Diencephalon (tissue), 1 donor: ENCODE results near the gene ADAMTSL5. TPM values are rescaled to one million over a fixed set of nuclear protein-coding genes. Genes with fewer than 3 reads are reported as not detected.

Experiments
- total RNA-seq: library from RNA; depleted of rRNA; stranded (reverse); fragments of >200 nt; gene quantifications from one replicate; pipeline ENCODE4 v1.2.3, GENCODE V29; 2014

ADAMTSL5 gene, protein sequence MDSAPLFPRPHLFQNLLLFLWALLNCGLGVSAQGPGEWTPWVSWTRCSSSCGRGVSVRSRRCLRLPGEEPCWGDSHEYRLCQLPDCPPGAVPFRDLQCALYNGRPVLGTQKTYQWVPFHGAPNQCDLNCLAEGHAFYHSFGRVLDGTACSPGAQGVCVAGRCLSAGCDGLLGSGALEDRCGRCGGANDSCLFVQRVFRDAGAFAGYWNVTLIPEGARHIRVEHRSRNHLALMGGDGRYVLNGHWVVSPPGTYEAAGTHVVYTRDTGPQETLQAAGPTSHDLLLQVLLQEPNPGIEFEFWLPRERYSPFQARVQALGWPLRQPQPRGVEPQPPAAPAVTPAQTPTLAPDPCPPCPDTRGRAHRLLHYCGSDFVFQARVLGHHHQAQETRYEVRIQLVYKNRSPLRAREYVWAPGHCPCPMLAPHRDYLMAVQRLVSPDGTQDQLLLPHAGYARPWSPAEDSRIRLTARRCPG
- not detected for total RNA-seq

DNA sequence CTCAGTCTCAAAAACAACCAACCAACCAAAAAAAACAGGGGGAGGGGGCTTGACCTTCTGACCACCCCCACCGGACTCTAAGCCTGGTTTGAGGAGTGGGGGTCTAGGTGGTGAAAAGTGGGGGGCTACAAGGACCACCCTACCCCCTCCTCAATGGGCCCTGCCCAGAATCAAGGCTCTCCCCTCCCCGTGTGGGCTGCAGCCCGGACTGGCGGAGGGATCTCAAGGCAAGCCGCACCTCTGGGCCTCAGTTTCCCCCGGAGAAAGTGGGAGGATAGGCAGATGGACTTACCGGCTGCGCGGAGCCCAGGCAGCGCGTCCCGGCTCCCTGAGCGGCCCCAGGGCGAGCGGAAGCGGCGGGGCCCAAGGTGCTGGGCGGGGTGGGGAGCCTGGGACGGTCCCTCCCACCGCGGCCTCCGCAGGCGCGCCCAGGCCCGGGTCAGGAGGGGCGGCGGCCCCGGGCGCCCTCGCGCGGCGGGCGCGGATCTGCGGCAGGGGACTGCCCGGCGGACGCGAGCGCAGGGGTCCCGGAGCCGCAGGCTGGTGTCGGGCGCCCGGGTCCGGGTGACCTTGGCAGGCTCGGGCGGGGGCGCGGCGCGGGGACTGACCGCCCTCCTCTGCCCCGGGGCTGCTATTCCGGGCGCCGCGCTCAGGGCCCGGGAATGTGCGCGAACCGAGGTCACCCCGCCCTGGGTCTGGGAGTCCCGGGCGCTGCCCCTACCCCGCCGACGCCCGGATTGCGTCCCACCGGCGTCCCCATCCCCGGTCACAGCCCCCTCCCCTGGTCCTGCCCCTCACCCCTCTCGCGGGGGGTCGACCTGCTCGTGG, at the start of gene ADAMTSL5:
Gene ADAMTSL5, minus strand, starts transcription at position 349 of the 828 bp plus-strand sequence. CDS start 2,076 bp downstream, outside the sequence.

GRCh38 chr19:1523412-1524286, 10.8 kb upstream of the ADAMTSL5 start, which contains the start of gene PLK5:
Gene PLK5 (plus strand): TSS chr19:1524077. CDS start chr19:1526997, 2,920 bp downstream.

DNA sequence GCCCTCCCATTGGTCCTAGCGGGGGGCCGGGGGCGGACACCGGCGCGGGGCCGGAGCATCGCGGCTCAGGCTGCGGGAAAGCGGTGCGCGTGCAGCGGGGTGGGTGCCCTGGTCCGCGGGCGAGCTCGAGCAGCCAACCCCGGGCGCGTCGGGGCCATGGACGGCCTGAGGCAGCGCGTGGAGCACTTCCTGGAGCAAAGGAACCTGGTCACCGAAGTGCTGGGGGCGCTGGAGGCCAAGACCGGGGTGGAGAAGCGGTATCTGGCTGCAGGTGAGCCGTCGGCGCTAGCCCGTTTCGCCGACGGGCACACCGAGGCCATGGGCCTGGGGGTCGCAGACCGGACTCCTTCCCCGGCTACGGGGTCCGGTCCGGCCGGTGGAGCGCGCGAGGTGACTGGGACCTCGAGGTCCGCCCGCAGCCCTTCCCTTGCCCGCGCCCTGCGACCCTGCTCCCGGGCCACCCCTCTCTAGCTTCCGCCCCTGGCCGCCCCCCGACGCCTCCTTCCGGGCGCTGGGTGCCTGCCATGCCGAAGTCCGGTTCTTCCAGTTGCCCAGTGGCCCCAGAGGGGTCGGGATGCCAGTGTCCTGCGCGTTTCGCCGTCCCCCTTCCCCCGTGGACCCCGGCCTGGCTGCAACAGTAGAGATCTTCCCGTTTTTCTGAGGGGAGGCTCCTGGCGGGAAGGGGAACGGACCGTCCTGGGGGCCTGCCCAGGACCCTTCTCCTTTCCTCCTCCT, 21.5 kb downstream of the ADAMTSL5 start, which contains the start of gene REEP6:
Gene REEP6, plus strand, starts transcription at position 68 of the 735 bp plus-strand sequence. Its CDS starts 89 bp downstream, at position 157.

GRCh38 chr19:1490311-1491113, 22.3 kb downstream of the ADAMTSL5 start, which contains the start of gene PCSK4:
Gene PCSK4 (minus strand): TSS chr19:1490350. CDS start chr19:1490346, 4 bp downstream.

DNA sequence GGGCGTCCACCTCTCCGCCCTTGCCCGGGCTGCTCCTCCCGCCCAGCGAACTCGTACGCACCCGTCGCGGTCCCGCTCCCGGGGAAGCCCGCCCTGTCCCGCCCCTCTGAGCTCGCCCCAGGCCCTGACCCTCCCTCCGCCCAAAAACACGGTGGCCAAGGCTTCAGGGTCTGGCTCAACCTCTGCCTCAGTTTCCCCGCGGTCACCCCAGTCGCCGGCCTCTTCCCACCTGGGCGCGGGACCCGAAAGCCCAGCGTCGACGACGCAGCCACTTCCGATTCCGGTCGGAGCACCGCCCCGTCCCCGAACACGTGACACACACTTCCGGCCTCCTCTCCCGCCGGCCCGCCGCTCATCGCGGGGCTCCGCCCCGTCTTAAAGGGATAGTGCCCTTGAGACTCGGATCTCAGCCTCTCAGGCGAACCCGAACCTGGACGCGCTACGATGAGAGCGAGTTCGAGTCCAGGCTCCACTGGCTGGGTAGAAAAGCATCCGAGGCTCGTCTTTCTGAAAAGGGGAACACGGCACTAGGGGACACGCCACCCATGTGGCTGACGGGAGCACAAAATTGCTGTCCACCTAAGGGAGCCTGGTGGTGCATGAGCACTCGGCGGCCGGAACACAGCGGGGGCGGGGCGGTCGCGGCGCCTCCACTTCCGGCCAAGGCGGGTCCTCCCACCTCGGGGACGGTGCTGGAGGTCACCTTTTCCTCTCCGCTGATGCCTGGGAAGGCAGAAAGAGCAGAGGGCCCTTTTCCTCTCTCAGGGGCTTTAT, 33.7 kb downstream of the ADAMTSL5 start, which contains the start of gene C19orf25:
Gene C19orf25, minus strand, starts transcription at position 282 of the 774 bp plus-strand sequence. CDS start 312 bp downstream, outside the sequence.

Other genes starting within 250 kb of the ADAMTSL5 start
- gene CIRBP, start 243.7 kb downstream of the ADAMTSL5 start, total RNA-seq: 512 TPM
- 5.8 TPM for gene FAM174C, start 237.5 kb downstream of the ADAMTSL5 start, total RNA-seq
- gene EFNA2, start 227.1 kb downstream of the ADAMTSL5 start, total RNA-seq: 12.5 TPM
- gene NDUFS7, start 129.1 kb downstream of the ADAMTSL5 start, total RNA-seq: 44.8 TPM
- 22.1 TPM for gene GAMT, start 111.5 kb downstream of the ADAMTSL5 start, total RNA-seq
- 27.2 TPM for gene DAZAP1, start 105.4 kb downstream of the ADAMTSL5 start, total RNA-seq
- gene RPS15, start 74.6 kb downstream of the ADAMTSL5 start, total RNA-seq: 300 TPM
- 122 TPM for gene APC2, start 62.9 kb downstream of the ADAMTSL5 start, total RNA-seq
- gene C19orf25, start 33.8 kb downstream of the ADAMTSL5 start, total RNA-seq: 22.8 TPM
- gene PCSK4, start 22.7 kb downstream of the ADAMTSL5 start, total RNA-seq: 3.9 TPM
- 5.1 TPM for gene REEP6, start 21.8 kb downstream of the ADAMTSL5 start, total RNA-seq
- 0.23 TPM for gene PLK5, start 11.1 kb upstream of the ADAMTSL5 start, total RNA-seq
- 33.9 TPM for gene MEX3D, start 55.3 kb upstream of the ADAMTSL5 start, total RNA-seq
- 42.4 TPM for gene MBD3, start 79.8 kb upstream of the ADAMTSL5 start, total RNA-seq
- gene UQCR11, start 92.4 kb upstream of the ADAMTSL5 start, total RNA-seq: 61.8 TPM
- 27.0 TPM for gene TCF3, start 139.6 kb upstream of the ADAMTSL5 start, total RNA-seq
- 0.23 TPM for gene ONECUT3, start 240.5 kb upstream of the ADAMTSL5 start, total RNA-seq